HEK293T (cell line): ENCODE results near the gene KREMEN2.

Source experiments
- BHLHE40 ChIP-seq: fragments of 450-650 bp; IDR thresholded peaks from 2 replicates; pipeline ENCODE4 v1.6.1; 2016; ENCODE audit warnings: mild to moderate bottlenecking, moderate library complexity, borderline replicate concordance
- ELF4 ChIP-seq: fragments of 450-650 bp; IDR thresholded peaks from 2 replicates; pipeline ENCODE4 v1.6.1; 2017; ENCODE audit warnings: antibody characterized with exemption
- FOXA1 ChIP-seq: fragments of 450-650 bp; IDR thresholded peaks from 2 replicates; pipeline ENCODE4 v1.6.1; 2016; ENCODE audit warnings: mild to moderate bottlenecking
- FOXK2 ChIP-seq: fragments of 450-650 bp; IDR thresholded peaks from 2 replicates; pipeline ENCODE4 v1.6.1; 2016; ENCODE audit warnings: mild to moderate bottlenecking
- FOXM1 ChIP-seq: fragments of 450-650 bp; IDR thresholded peaks from 2 replicates; pipeline ENCODE4 v1.6.1; 2017; ENCODE audit warnings: mild to moderate bottlenecking, borderline replicate concordance
- HDGF ChIP-seq: fragments of 450-650 bp; IDR thresholded peaks from 2 replicates; pipeline ENCODE4 v1.6.1; 2017; ENCODE audit warnings: antibody characterized with exemption, borderline replicate concordance
- L3MBTL2 ChIP-seq: fragments of 450-650 bp; conservative IDR thresholded peaks from 2 replicates; pipeline ENCODE4 v1.6.1; 2016; ENCODE audit warnings: mild to moderate bottlenecking
- LEF1 ChIP-seq: fragments of 450-650 bp; IDR thresholded peaks from 2 replicates; pipeline ENCODE4 v1.6.1; 2017; ENCODE audit warnings: mild to moderate bottlenecking, borderline replicate concordance
- SP1 ChIP-seq: fragments of 450-650 bp; IDR thresholded peaks from 2 replicates; pipeline ENCODE4 v1.6.1; 2017
- SUZ12 ChIP-seq: fragments of 450-650 bp; IDR thresholded peaks from 2 replicates; pipeline ENCODE4 v1.6.1; 2016; ENCODE audit warnings: mild to moderate bottlenecking

GRCh38 chr16:2968368-2968737 is 4.3 kb downstream of the KREMEN2 start:
- TF ChIP-seq FOXK2 (no peak), SP1 (no peak), BHLHE40 (no peak), FOXM1 (no peak), HDGF (no peak), L3MBTL2 (no peak), ELF4 (no peak), SUZ12 (no peak), FOXA1 (no peak), LEF1 (no peak)
